Activated naive CD8-positive, alpha-beta T cell treated with anti-CD3 and anti-CD28 coated beads, Interleukin-2, amount 10 ng/mL, durations not matched to agents 7 days and 5 days (primary cell): ENCODE data around the gene NOP9. TPM values are rescaled to one million over a fixed set of nuclear protein-coding genes. Genes with fewer than 3 reads are reported as not detected.

ENCODE experiments used
- ATAC-seq: fragments of 150-1000 bp; cut with Tn5 transposase; one replicate; pipeline ENCODE4 v1.10.0; 2021; ENCODE audit warnings: low read depth, moderate library complexity
- POLR2A ChIA-PET: fragments of 350-600 bp; sonication (Branson Sonifier 250); formaldehyde crosslinking; loops from one replicate; lab custom pipeline; 2021; ENCODE audit warnings: antibody characterized with exemption; lab: Charles Lee
- DNase-seq: peaks from one replicate; pipeline ENCODE4 v3.0.0; 2021
- H3K27ac Mint-ChIP-seq: one replicate; pipeline ENCODE4 v1.8.0; 2022; ENCODE audit warnings: mild to moderate bottlenecking, mixed read lengths
- H3K27me3 Mint-ChIP-seq: one replicate; pipeline ENCODE4 v1.8.0; 2022; ENCODE audit warnings: mild to moderate bottlenecking, moderate library complexity, mixed read lengths
- H3K36me3 Mint-ChIP-seq: one replicate; pipeline ENCODE4 v1.8.0; 2021; ENCODE audit warnings: mild to moderate bottlenecking, mixed read lengths
- H3K4me1 Mint-ChIP-seq: one replicate; pipeline ENCODE4 v1.8.0; 2021; ENCODE audit warnings: mixed read lengths
- H3K4me3 Mint-ChIP-seq: one replicate; pipeline ENCODE4 v1.8.0; 2022; ENCODE audit warnings: mild to moderate bottlenecking, moderate library complexity, mixed read lengths
- H3K9me3 Mint-ChIP-seq: one replicate; pipeline ENCODE4 v1.8.0; 2021; ENCODE audit warnings: mixed read lengths
- total RNA-seq, 2 experiments: library from RNA; stranded (reverse); gene quantifications; one replicate each; pipeline ENCODE4 v1.2.3, GENCODE V29; 2021

NOP9 gene
- total RNA-seq, 2 experiments from 2014 or later, result 28.7 to 31.1 TPM

GRCh38 chr14:24309538-24310264 is 10.1 kb downstream of the NOP9 start, which contains the start of gene LTB4R2:
Gene LTB4R2, plus strand, starts transcription at chr14:24310140. Its CDS starts 525 bp downstream, at chr14:24310665.
- H3K27me3 Mint-ChIP-seq, result no peaks in the 10 kb centered on the region
- H3K36me3 Mint-ChIP-seq, result peaks cover 28% of the 10 kb centered on the region
- H3K9me3 Mint-ChIP-seq, result no peaks in the 10 kb centered on the region

GRCh38 chr14:24310265-24310645 is 10.6 kb downstream of the NOP9 start:
- ATAC-seq (no peak), DNase-seq (no peak)
- Mint-ChIP-seq H3K27me3 (no peaks in the 10 kb centered on the region), H3K9me3 (no peaks in the 10 kb centered on the region), H3K27ac (peak overlapping the region; percentile 82), H3K36me3 (peaks cover 26% of the 10 kb centered on the region), H3K4me1 (peaks cover 62% of the 10 kb centered on the region), H3K4me3 (peak overlapping the region; percentile 84)
- POLR2A ChIA-PET, result interaction anchor here (0.7 to 5.7 kb wide), 14 partner anchors 8 to 149 kb away, joined by 3 to 43 read pairs (median 6); partner anchors contain the start of genes ADCY4, CBLN3, DHRS1 and IRF9

More at GRCh38 chr14:24309538-24310264, 10.1 kb downstream of the NOP9 start, which contains the start of gene LTB4R2:
- H3K4me1 Mint-ChIP-seq, result peaks cover 58% of the 10 kb centered on the region
- peak within 1 kb of the TSS; percentile 84 for H3K4me3 Mint-ChIP-seq
- peak within 1 kb of the TSS; percentile 82 for H3K27ac Mint-ChIP-seq
- no peak for ATAC-seq
- DNase-seq, result no peak
- POLR2A ChIA-PET, result interaction anchor here (0.6 to 5.7 kb wide), 15 partner anchors 9 to 149 kb away, joined by 3 to 43 read pairs (median 6); partner anchors contain the start of genes ADCY4, CBLN3, DHRS1 and IRF9

DNA sequence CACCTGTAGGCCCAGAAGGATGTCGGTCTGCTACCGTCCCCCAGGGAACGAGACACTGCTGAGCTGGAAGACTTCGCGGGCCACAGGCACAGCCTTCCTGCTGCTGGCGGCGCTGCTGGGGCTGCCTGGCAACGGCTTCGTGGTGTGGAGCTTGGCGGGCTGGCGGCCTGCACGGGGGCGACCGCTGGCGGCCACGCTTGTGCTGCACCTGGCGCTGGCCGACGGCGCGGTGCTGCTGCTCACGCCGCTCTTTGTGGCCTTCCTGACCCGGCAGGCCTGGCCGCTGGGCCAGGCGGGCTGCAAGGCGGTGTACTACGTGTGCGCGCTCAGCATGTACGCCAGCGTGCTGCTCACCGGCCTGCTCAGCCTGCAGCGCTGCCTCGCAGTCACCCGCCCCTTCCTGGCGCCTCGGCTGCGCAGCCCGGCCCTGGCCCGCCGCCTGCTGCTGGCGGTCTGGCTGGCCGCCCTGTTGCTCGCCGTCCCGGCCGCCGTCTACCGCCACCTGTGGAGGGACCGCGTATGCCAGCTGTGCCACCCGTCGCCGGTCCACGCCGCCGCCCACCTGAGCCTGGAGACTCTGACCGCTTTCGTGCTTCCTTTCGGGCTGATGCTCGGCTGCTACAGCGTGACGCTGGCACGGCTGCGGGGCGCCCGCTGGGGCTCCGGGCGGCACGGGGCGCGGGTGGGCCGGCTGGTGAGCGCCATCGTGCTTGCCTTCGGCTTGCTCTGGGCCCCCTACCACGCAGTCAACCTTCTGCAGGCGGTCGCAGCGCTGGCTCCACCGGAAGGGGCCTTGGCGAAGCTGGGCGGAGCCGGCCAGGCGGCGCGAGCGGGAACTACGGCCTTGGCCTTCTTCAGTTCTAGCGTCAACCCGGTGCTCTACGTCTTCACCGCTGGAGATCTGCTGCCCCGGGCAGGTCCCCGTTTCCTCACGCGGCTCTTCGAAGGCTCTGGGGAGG is 11.3 kb downstream of the NOP9 start, which contains the start of gene LTB4R:
Gene LTB4R, plus strand, starts transcription at position 857 of the 959 bp plus-strand sequence. CDS start 4,150 bp downstream, outside the sequence.
- peak within 1 kb of the TSS; percentile 84 for H3K4me3 Mint-ChIP-seq
- DNase-seq, result peak; percentile 83
- peaks cover 29% of the 10 kb centered on the region for H3K36me3 Mint-ChIP-seq
- no peaks in the 10 kb centered on the region for H3K27me3 Mint-ChIP-seq
- H3K4me1 Mint-ChIP-seq, result peaks cover 66% of the 10 kb centered on the region
- peak; percentile 88 for ATAC-seq
- peak within 1 kb of the TSS; percentile 84 for H3K27ac Mint-ChIP-seq
- H3K9me3 Mint-ChIP-seq, result no peaks in the 10 kb centered on the region
- POLR2A ChIA-PET, result interaction anchor here (0.6 to 5.7 kb wide), 16 partner anchors 8 to 276 kb away, joined by 3 to 43 read pairs (median 6); partner anchors contain the start of genes ADCY4, CBLN3, DHRS1 and IRF9

DNA sequence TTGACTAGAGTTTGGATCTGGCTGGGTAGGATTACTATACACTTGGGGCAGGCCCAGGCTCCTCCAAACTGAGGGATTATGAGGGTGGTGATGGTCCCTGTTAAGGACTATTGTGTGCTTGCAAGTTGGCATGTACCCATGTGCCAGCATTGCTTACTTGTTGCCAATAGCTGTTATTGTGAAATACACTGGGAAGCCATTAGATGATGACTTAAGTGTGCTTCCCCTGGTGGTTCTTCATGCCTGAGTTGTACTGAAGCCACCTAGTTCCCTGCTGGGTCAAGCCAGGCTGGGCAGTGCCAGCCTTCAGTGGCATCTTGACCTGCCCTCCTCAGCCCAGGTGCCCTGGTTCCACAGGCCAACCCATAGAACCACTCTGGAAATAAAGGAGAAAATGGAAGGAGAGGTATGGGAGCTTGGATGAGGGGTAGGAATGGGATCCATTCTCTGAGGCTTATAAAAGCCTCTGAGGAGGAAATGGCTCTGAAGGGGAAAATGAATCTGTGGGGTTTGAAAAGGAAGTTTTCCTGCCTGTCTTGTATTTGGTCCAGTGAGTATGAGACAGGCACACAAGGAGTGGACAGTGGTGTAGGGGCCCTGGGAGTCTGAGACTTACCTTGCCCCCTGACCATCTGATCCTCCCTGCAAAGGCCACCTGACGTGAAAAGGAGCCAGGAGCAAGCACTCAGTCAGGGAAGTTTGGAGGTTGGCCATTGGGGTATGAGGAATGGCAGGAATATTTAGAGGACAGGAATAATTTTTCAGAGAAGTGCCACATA is 12.4 kb downstream of the NOP9 start:
- no peaks in the 10 kb centered on the region for H3K27me3 Mint-ChIP-seq
- POLR2A ChIA-PET, result interaction anchor here (0.6 to 5.7 kb wide), 8 partner anchors 13 to 277 kb away, joined by 3 to 43 read pairs (median 14); partner anchors contain the start of genes CBLN3, DHRS1, IRF9 and KHNYN
- peak overlapping the region; percentile 84 for H3K27ac Mint-ChIP-seq
- H3K9me3 Mint-ChIP-seq, result no peaks in the 10 kb centered on the region
- DNase-seq (no peak), ATAC-seq (no peak)
- H3K4me3 Mint-ChIP-seq, result peak overlapping the region; percentile 84
- H3K36me3 Mint-ChIP-seq, result peaks cover 26% of the 10 kb centered on the region
- H3K4me1 Mint-ChIP-seq, result peaks cover 65% of the 10 kb centered on the region

- POLR2A ChIA-PET, result interaction anchor here (0.7 to 4.2 kb wide), 11 partner anchors 13 to 152 kb away, joined by 3 to 30 read pairs (median 6); partner anchors contain the start of genes CBLN3, CHMP4A, DHRS1 and IRF9
- H3K4me1 Mint-ChIP-seq, result peaks cover 64% of the 10 kb centered on the region
- ATAC-seq, result no peak
- peak overlapping the region; percentile 84 for H3K27ac Mint-ChIP-seq
- H3K27me3 Mint-ChIP-seq, result no peaks in the 10 kb centered on the region
- H3K36me3 Mint-ChIP-seq, result peaks cover 28% of the 10 kb centered on the region
- DNase-seq, result peak; percentile 47
- H3K9me3 Mint-ChIP-seq, result no peaks in the 10 kb centered on the region
- H3K4me3 Mint-ChIP-seq, result peak overlapping the region; percentile 84
Measured at GRCh38 chr14:24312736-24313507, 13.3 kb downstream of the NOP9 start.

DNA sequence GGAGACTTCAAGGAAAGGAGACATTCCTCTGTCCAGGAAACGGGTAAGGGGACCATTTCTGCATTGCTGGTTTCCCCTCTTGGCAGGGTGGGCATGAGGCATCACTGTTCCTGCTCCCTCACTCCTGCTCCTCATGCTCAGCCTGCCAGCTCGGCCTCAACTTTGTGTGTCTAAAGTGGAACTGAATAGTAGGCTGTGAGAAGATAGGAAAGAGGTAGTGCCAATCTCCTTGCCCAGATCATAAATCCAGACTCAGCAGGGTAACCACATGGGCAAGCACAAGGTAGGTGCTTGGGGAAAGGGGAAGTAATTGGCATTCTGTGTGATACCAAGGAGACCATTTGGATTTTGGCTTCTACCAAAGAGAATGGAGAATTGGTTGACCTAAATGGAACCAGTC is 14.3 kb downstream of the NOP9 start:
- no peaks in the 10 kb centered on the region for H3K27me3 Mint-ChIP-seq
- peak overlapping the region; percentile 84 for H3K27ac Mint-ChIP-seq
- no peaks in the 10 kb centered on the region for H3K9me3 Mint-ChIP-seq
- ATAC-seq (no peak), DNase-seq (no peak)
- peak overlapping the region; percentile 84 for H3K4me3 Mint-ChIP-seq
- POLR2A ChIA-PET, result interaction anchor here (0.7 to 4.2 kb wide), 7 partner anchors 14 to 128 kb away, joined by 3 to 30 read pairs (median 4); partner anchors contain the start of genes CBLN3, CHMP4A, DHRS1 and KHNYN
- peaks cover 61% of the 10 kb centered on the region for H3K4me1 Mint-ChIP-seq
- peaks cover 25% of the 10 kb centered on the region for H3K36me3 Mint-ChIP-seq

DNA sequence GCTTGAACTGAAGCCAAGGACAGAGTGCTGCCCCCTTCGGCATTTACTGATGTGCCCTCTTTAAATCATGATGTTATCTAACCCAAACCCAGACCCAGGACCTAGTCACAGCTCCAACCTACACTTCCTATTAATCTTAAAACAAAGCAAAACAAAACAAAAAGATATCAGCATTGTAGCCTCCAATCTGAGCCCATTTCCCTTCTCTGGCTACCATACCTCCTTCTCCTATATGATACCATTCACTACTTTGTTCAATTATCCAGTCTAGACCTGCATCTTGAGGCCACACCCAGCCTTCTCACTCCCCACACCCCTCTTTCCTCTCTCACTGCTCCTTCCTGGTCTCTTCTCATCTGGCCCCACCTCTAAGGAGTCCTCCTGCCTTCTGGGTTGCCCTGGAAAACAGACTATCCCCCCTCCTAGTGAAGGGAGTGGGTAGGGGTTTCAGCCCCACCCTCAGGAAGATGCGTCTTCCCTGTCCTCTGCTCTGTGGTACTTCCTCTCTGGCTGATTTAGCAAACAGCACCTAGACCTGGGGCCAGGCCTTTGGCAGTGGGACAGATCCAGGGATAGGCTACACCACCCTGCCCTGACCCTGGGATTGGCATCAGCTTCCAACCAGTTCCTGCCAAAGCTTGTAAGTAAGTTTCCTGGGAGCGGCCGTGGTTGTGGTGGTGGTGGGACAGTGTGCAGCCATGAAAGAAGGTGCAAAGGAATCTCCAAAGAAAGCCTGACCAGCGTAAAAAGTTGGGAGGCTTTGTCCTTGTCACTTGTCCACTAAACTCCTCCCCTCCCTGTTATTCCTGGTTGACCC is 14.9 kb downstream of the NOP9 start:
- Mint-ChIP-seq H3K9me3 (no peaks in the 10 kb centered on the region), H3K27me3 (peaks cover 3% of the 10 kb centered on the region), H3K4me3 (peak overlapping the region; percentile 84), H3K4me1 (peaks cover 54% of the 10 kb centered on the region), H3K36me3 (peaks cover 20% of the 10 kb centered on the region), H3K27ac (peak overlapping the region; percentile 84)
- ATAC-seq (no peak), DNase-seq (no peak)
- POLR2A ChIA-PET, result interaction anchor here (1.5 to 1.8 kb wide), 3 partner anchors 15 to 127 kb away, joined by 4 to 9 read pairs (median 7); partner anchors contain the start of genes DHRS1 and NOP9

DNA sequence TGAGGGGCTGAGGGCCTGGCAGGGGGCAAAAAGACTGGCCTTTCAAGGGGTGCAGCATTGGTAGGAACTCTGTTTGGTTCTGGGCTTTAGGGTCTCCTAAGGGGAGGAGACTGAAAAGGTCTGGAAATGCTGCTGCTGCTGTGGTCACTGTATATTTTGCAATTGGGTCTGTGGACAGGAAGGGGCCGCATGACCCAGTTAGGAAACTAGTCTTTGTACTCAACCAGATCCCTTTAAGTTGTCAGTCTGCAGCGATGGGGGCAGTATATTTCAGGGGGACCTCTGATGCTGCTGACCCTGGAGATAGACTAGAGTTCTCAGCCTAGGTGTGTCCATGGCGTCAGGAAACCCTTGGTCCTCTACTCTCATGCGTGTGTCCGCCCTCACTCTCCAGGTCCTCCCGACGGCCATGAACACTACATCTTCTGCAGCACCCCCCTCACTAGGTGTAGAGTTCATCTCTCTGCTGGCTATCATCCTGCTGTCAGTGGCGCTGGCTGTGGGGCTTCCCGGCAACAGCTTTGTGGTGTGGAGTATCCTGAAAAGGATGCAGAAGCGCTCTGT is 15.7 kb downstream of the NOP9 start:
- H3K4me3 Mint-ChIP-seq, result peak overlapping the region; percentile 12
- no peaks in the 10 kb centered on the region for H3K9me3 Mint-ChIP-seq
- peaks cover 47% of the 10 kb centered on the region for H3K4me1 Mint-ChIP-seq
- no peak for ATAC-seq
- H3K36me3 Mint-ChIP-seq, result peaks cover 19% of the 10 kb centered on the region
- DNase-seq, result no peak
- POLR2A ChIA-PET, result no interaction called here
- peaks cover 10% of the 10 kb centered on the region for H3K27me3 Mint-ChIP-seq
- peak overlapping the region; percentile 17 for H3K27ac Mint-ChIP-seq

DNA sequence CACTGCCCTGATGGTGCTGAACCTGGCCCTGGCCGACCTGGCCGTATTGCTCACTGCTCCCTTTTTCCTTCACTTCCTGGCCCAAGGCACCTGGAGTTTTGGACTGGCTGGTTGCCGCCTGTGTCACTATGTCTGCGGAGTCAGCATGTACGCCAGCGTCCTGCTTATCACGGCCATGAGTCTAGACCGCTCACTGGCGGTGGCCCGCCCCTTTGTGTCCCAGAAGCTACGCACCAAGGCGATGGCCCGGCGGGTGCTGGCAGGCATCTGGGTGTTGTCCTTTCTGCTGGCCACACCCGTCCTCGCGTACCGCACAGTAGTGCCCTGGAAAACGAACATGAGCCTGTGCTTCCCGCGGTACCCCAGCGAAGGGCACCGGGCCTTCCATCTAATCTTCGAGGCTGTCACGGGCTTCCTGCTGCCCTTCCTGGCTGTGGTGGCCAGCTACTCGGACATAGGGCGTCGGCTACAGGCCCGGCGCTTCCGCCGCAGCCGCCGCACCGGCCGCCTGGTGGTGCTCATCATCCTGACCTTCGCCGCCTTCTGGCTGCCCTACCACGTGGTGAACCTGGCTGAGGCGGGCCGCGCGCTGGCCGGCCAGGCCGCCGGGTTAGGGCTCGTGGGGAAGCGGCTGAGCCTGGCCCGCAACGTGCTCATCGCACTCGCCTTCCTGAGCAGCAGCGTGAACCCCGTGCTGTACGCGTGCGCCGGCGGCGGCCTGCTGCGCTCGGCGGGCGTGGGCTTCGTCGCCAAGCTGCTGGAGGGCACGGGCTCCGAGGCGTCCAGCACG is 16.4 kb downstream of the NOP9 start:
- Mint-ChIP-seq H3K27ac (peak overlapping the region; percentile 17), H3K36me3 (peaks cover 19% of the 10 kb centered on the region), H3K27me3 (peaks cover 12% of the 10 kb centered on the region), H3K4me1 (peaks cover 46% of the 10 kb centered on the region), H3K9me3 (no peaks in the 10 kb centered on the region), H3K4me3 (no peak overlapping the region)
- POLR2A ChIA-PET, result no interaction called here
- ATAC-seq (no peak), DNase-seq (no peak)

DNA sequence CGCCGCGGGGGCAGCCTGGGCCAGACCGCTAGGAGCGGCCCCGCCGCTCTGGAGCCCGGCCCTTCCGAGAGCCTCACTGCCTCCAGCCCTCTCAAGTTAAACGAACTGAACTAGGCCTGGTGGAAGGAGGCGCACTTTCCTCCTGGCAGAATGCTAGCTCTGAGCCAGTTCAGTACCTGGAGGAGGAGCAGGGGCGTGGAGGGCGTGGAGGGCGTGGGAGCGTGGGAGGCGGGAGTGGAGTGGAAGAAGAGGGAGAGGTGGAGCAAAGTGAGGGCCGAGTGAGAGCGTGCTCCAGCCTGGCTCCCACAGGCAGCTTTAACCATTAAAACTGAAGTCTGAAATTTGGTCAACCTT is 16.9 kb downstream of the NOP9 start:
- DNase-seq (no peak), ATAC-seq (no peak)
- peaks cover 12% of the 10 kb centered on the region for H3K27me3 Mint-ChIP-seq
- no peaks in the 10 kb centered on the region for H3K9me3 Mint-ChIP-seq
- H3K27ac Mint-ChIP-seq, result no peak overlapping the region
- peaks cover 19% of the 10 kb centered on the region for H3K36me3 Mint-ChIP-seq
- H3K4me3 Mint-ChIP-seq, result no peak overlapping the region
- peaks cover 46% of the 10 kb centered on the region for H3K4me1 Mint-ChIP-seq
- POLR2A ChIA-PET, result no interaction called here
